Left forelimb (tissue), 1 donor: Measurements from ENCODE around the gene MME.

Experiments used
- DNase-seq: peaks from one replicate; pipeline ENCODE4 v3.0.0-alpha.2; 2018; ENCODE audit warnings: low spot score

Gene MME

GRCh38 chr3:155079746-155080487, at the start of gene MME:
TSS of gene MME (plus strand) at chr3:155080319. CDS start at chr3:155084168, 3,849 bp downstream.
- peak; percentile 75 for DNase-seq

GRCh38 chr3:155031186-155031585, 48.9 kb upstream of the MME start:
- no peak for DNase-seq

GRCh38 chr3:155032918-155033317, 47.2 kb upstream of the MME start:
- no peak for DNase-seq

- no peak for DNase-seq
Observed at GRCh38 chr3:155034786-155035185, 45.3 kb upstream of the MME start.

- no peak for DNase-seq
Observed at GRCh38 chr3:155035553-155035952, 44.6 kb upstream of the MME start.

- DNase-seq = no peak
Observed at GRCh38 chr3:155037508-155038202, 42.5 kb upstream of the MME start.

- no peak for DNase-seq
Observed at GRCh38 chr3:155038203-155038554, 41.9 kb upstream of the MME start.

GRCh38 chr3:155046935-155047334, 33.2 kb upstream of the MME start:
- DNase-seq = no peak

- DNase-seq = no peak
Observed at GRCh38 chr3:155047672-155048071, 32.4 kb upstream of the MME start.

GRCh38 chr3:155049959-155050358, 30.2 kb upstream of the MME start:
- DNase-seq = no peak

- no peak for DNase-seq
Observed at GRCh38 chr3:155052470-155052869, 27.6 kb upstream of the MME start.

GRCh38 chr3:155053756-155054155, 26.4 kb upstream of the MME start:
- no peak for DNase-seq

- no peak for DNase-seq
Observed at GRCh38 chr3:155064920-155065319, 15.2 kb upstream of the MME start.

GRCh38 chr3:155065537-155065936, 14.6 kb upstream of the MME start:
- DNase-seq = no peak

GRCh38 chr3:155069729-155070128, 10.4 kb upstream of the MME start:
- no peak for DNase-seq

- DNase-seq = no peak
Observed at GRCh38 chr3:155070316-155070715, 9.8 kb upstream of the MME start.

- DNase-seq = no peak
Observed at GRCh38 chr3:155070932-155071387, 9.2 kb upstream of the MME start.

- no peak for DNase-seq
Observed at GRCh38 chr3:155075200-155075599, 4.9 kb upstream of the MME start.

- no peak for DNase-seq
Observed at GRCh38 chr3:155076888-155077287, 3.2 kb upstream of the MME start.

GRCh38 chr3:155078711-155079467, 1.2 kb upstream of the MME start:
- no peak for DNase-seq

GRCh38 chr3:155079468-155079745, 712 bp upstream of the MME start:
- no peak for DNase-seq

GRCh38 chr3:155080692-155081091, 573 bp downstream of the MME start:
- no peak for DNase-seq

- DNase-seq = no peak
Observed at GRCh38 chr3:155083313-155083905, 3.3 kb downstream of the MME start.
